ENCODE results near the gene MC4R.

The MC4R gene

GRCh38 chr18:60322591-60322990, 50.0 kb downstream of the MC4R start:
- no peak for DNase-seq

Data from NCI-H510A (cell line).